Esophagus (tissue), 2 donors: Measurements from ENCODE around the gene VPS39. TPM values are rescaled to one million over a fixed set of nuclear protein-coding genes. Genes with fewer than 3 reads are reported as not detected.

ENCODE experiments used
- H3K27ac ChIP-seq, 2 donors: one replicate each; pipeline ENCODE4 v1.5.1; 2013; ENCODE audit warnings: low read depth in 2 of 2, mild to moderate bottlenecking in 2 of 2, inconsistent platforms in 1 of 2, low read length in 1 of 2, moderate library complexity in 1 of 2
- H3K27me3 ChIP-seq, 2 donors: one replicate each; pipeline ENCODE4 v1.6.1; 2013; ENCODE audit warnings: low read length in 2 of 2, control low read depth in 1 of 2, mild to moderate bottlenecking in 1 of 2; ENCODE audit not compliant: insufficient read depth in 2 of 2, control insufficient read depth in 1 of 2
- H3K36me3 ChIP-seq, 2 donors: one replicate each; pipeline ENCODE4 v1.6.1; 2013; ENCODE audit warnings: low read length in 1 of 2; ENCODE audit not compliant: control insufficient read depth in 2 of 2, insufficient read depth in 2 of 2
- H3K4me1 ChIP-seq, 2 donors: one replicate each; pipeline ENCODE4 v1.6.1; 2013; ENCODE audit warnings: low read length in 1 of 2; ENCODE audit not compliant: control insufficient read depth in 2 of 2, insufficient read depth in 2 of 2
- H3K4me3 ChIP-seq, 2 donors: one replicate each; pipeline ENCODE4 v1.5.1; 2013; ENCODE audit warnings: low read length in 2 of 2, mild to moderate bottlenecking in 2 of 2, low read depth in 1 of 2, moderate library complexity in 1 of 2
- H3K9me3 ChIP-seq, 2 donors: one replicate each; pipeline ENCODE4 v1.6.1; 2013; ENCODE audit warnings: mild to moderate bottlenecking in 2 of 2, low read depth in 1 of 2, low read length in 1 of 2, moderate library complexity in 1 of 2; ENCODE audit not compliant: control insufficient read depth in 2 of 2, insufficient read depth in 1 of 2
- WGBS, 2 donors: extraction: QIAGEN DNeasy Blood & Tissue Kit; methylation state at CpG; one replicate each; pipeline ENCODE4 v1.1.7; 2013; 5-methylcytosine and 5-hydroxymethylcytosine counted together
- polyA plus RNA-seq, 2 donors: library from polyadenylated mRNA; stranded (reverse); fragments of 200-250 nt; gene quantifications; one replicate each; pipeline ENCODE4 v1.2.3, GENCODE V29; 2013
- donor health status: healthy with polysubstance abuse.
- donor health status: Bipolar disorder and iron deficiency.

The VPS39 gene
- polyA plus RNA-seq, 2 donors, result 20.7 to 31.7 TPM

DNA sequence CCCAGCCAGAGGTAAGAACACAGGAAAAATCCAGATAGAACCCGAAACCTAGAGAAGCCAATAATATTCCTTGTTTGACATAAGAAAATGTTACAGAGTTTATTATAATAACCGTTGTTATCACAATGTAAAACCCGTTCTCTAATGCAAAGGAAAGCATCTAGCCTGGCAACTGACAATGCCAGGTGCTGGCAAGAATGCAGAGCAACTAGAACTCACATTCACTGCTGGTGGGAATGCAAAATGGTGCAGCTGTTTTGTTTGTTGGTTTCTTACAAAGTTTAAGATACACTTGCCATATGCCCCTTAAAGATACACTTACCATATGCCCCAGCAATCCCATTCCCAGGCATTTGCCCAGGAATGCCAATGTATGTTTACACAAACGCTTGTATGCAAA is 23.4 kb downstream of the VPS39 start:
- Histone ChIP-seq H3K36me3 (peaks cover 8 to 20% of the 10 kb centered on the region in 2 donors), H3K27me3 (no peaks in the 10 kb centered on the region), H3K4me1 (no peaks in the 10 kb centered on the region), H3K9me3 (no peaks in the 10 kb centered on the region), H3K27ac (no peak overlapping the region), H3K4me3 (no peak overlapping the region)
- WGBS, 2 donors, result 94% methylated on average over 4 of the region's 4 CpGs

DNA sequence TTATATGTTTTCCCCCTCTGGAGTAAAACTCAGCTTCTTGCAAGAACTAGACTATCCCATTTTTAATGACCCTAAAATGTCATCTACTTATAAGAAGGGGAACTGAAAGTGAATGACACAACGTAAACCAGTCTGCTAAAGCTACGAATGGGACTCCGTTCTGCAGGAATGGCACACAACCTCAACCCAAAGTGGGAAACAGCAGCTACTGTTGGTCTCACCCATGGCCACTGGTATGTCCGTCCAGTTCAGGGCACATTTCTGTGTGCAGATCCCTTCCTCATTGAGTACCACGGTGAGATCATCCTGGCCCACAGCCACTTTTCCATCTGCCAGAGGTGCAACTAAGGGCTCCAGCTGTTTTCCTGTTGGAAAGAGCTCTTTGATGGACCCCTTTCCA is 23.8 kb downstream of the VPS39 start:
- no peak overlapping the region for H3K27ac ChIP-seq
- no peak overlapping the region for H3K4me3 ChIP-seq
- H3K4me1 ChIP-seq, result no peaks in the 10 kb centered on the region
- H3K9me3 ChIP-seq, result no peaks in the 10 kb centered on the region
- H3K27me3 ChIP-seq, result no peaks in the 10 kb centered on the region
- WGBS, 2 donors, result 76% methylated on average over 5 of the region's 5 CpGs
- H3K36me3 ChIP-seq, result peaks cover 8 to 20% of the 10 kb centered on the region in 2 donors

DNA sequence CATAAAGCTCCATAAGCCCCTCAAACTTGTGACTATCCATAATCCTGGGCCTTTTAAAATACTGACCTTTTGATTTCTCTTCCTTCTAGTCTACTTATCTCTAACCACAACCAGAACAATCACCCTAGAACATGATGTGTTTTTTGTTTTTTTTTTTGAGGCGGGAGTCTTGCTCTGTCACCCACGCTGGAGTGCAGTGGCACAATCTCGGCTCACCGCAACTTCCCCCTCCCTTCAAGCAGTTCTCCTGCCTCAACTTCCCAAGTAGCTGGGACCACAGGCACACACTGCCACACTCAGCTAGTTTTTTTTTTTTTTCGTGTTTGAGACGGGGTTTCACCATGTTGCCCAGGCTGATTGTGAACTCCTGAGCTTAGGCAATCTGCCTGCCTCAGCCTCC is 25.1 kb downstream of the VPS39 start:
- Histone ChIP-seq H3K36me3 (peaks cover 12 to 20% of the 10 kb centered on the region in 2 donors), H3K4me1 (no peaks in the 10 kb centered on the region), H3K9me3 (no peaks in the 10 kb centered on the region), H3K27me3 (no peaks in the 10 kb centered on the region), H3K4me3 (no peak overlapping the region), H3K27ac (no peak overlapping the region)
- WGBS, 2 donors, result 90 to 96% methylated on average over 6 of the region's 6 CpGs

DNA sequence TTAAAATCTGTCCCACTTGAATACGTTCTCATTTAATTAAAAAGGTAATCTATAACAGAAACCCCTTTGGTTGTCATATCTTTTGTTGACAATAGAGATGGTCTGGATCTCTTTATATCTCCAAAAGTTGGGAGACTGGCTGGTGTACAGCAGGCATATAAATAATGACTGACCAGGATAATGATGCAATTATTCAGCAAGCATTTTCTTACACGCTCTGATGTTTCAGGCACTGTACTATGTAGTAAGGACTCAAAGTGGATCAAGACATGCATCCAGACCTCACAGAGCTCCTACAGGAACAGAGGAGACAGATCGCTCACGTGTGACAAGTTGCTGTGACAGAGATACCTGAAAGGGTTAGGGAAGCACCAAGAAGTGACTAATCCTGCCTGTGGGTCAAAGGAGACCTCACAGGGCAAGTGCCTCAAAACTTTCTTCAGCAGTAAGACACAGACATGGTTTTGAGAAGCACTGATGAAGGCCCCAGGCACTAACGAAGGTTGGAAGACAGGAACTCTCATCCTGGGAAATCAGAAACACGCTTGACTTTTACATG is 25.7 kb downstream of the VPS39 start:
- Histone ChIP-seq H3K27ac (no peak overlapping the region), H3K4me1 (no peaks in the 10 kb centered on the region), H3K9me3 (no peaks in the 10 kb centered on the region), H3K36me3 (peaks cover 12 to 18% of the 10 kb centered on the region in 2 donors), H3K4me3 (no peak overlapping the region), H3K27me3 (no peaks in the 10 kb centered on the region)
- WGBS, 2 donors, result 92 to 93% methylated on average over 6 of the region's 6 CpGs

DNA sequence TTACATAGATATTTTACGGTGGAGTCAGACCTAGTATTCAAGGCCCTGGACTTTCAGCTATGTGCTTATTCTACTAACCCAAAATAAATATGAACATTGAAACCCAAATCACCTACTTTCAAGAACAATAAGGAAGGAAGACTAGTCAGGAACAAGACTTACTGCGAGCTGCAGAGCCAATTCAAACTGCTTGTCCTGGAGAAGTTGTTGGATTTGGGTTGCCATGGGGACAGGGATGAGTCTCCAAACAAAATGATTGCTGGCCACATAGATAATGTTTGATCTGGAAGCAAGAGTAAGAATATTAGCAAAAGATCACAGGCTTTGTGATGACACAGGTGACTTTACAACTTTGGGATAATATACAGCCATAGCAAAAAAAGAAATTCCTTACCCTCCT is 30.0 kb downstream of the VPS39 start:
- Histone ChIP-seq H3K9me3 (no peaks in the 10 kb centered on the region), H3K36me3 (peaks cover 9 to 11% of the 10 kb centered on the region in 2 donors), H3K27me3 (no peaks in the 10 kb centered on the region), H3K4me3 (no peak overlapping the region), H3K27ac (no peak overlapping the region), H3K4me1 (no peaks in the 10 kb centered on the region)
- 73 to 81% methylated on average over 2 of the region's 2 CpGs for WGBS, 2 donors

DNA sequence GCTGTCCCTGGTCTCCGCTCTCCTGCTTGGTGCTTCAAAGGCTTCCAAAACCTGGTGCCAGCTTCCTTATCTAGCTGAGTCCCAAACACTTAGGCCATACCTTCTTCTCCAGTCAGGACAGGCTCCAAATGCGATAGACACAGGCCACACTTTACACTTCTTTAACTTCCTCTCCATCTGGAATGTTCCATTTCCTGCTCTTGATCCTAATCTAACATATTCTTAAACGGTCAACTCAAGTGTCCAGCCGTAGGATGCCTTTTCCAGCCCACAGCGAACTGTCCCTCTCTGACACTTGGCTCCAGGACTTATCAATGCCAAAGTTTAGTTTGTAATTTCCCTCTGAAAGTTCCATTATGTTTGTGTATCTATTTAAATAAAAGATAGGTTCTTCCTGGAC is 32.4 kb downstream of the VPS39 start:
- H3K27ac ChIP-seq, result no peak overlapping the region
- no peaks in the 10 kb centered on the region for H3K27me3 ChIP-seq
- 82 to 87% methylated on average over 5 of the region's 5 CpGs for WGBS, 2 donors
- peaks cover 19 to 20% of the 10 kb centered on the region in 2 donors for H3K36me3 ChIP-seq
- no peaks in the 10 kb centered on the region for H3K4me1 ChIP-seq
- H3K4me3 ChIP-seq, result no peak overlapping the region
- H3K9me3 ChIP-seq, result no peaks in the 10 kb centered on the region

DNA sequence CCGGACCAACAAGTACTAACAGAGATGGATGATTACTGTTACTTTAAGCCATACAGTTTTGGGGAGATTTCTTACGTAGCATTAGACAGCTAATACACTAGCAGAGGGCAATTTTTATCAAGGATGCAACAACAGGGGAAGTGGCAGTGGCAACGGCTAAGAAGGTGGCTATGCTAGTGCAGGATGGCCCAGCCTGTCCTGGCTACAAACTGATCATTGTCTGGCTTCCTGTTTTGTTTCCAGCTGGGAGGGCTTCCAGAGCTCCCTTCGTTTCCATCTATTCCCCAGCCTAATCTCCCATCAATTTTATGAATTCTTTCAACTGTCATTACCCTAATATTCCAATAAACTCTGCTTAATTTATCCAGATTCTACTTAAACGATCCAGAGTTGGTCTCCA is 35.6 kb downstream of the VPS39 start:
- Histone ChIP-seq H3K4me3 (no peak overlapping the region), H3K36me3 (peaks cover 18 to 27% of the 10 kb centered on the region in 2 donors), H3K9me3 (no peaks in the 10 kb centered on the region), H3K27ac (peak overlapping the region in 1 of 2 donors; percentile 21), H3K4me1 (no peaks in the 10 kb centered on the region), H3K27me3 (no peaks in the 10 kb centered on the region)
- 86 to 87% methylated on average over 5 of the region's 5 CpGs for WGBS, 2 donors

DNA sequence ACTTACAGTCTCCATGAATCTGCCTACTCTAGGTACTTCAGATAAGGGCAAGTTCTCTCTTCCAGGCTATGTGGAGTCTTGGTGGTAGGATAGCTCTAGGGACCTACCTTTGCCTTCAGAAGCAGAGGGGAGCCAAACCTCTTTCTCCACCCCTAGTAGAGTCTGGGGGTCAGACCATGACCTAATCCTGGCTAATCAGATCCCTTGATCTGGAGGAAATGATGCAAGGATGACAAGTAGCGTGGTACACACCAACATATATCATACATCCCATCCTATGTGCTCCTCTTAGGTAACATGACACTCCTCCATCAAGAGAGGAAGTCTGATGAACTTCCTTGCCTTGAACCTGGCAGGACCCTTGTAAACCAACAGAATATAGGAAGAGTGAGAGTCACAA is 36.3 kb downstream of the VPS39 start:
- Histone ChIP-seq H3K27me3 (no peaks in the 10 kb centered on the region), H3K4me3 (no peak overlapping the region), H3K27ac (no peak overlapping the region), H3K36me3 (peaks cover 22 to 31% of the 10 kb centered on the region in 2 donors), H3K4me1 (no peaks in the 10 kb centered on the region), H3K9me3 (no peaks in the 10 kb centered on the region)
- 79 to 93% methylated on average over 1 of the region's 1 CpG for WGBS, 2 donors

DNA sequence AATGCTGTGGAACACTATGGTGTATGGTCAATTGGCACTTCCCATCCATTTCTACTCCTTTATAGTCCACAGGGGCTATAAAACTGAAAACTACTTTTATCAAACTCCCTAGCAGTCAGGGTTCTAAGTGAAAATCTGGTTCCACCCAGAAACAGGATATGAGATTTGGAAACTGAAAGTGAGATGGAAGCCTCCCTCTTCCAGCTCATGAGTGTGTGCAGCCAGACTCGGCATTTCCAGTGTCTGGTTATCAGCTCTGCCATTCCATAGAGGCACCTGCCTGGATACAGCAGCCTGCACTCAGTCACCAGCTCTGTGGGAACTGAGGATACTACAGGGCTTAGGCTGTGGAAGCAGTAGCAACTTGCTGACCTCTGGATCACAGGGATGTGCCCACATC is 37.0 kb downstream of the VPS39 start:
- no peak overlapping the region for H3K4me3 ChIP-seq
- H3K36me3 ChIP-seq, result peaks cover 29 to 37% of the 10 kb centered on the region in 2 donors
- WGBS, 2 donors, result 58 to 70% methylated on average over 1 of the region's 1 CpG
- H3K27me3 ChIP-seq, result no peaks in the 10 kb centered on the region
- H3K9me3 ChIP-seq, result no peaks in the 10 kb centered on the region
- H3K27ac ChIP-seq, result peak overlapping the region in 1 of 2 donors; percentile 28
- H3K4me1 ChIP-seq, result no peaks in the 10 kb centered on the region

DNA sequence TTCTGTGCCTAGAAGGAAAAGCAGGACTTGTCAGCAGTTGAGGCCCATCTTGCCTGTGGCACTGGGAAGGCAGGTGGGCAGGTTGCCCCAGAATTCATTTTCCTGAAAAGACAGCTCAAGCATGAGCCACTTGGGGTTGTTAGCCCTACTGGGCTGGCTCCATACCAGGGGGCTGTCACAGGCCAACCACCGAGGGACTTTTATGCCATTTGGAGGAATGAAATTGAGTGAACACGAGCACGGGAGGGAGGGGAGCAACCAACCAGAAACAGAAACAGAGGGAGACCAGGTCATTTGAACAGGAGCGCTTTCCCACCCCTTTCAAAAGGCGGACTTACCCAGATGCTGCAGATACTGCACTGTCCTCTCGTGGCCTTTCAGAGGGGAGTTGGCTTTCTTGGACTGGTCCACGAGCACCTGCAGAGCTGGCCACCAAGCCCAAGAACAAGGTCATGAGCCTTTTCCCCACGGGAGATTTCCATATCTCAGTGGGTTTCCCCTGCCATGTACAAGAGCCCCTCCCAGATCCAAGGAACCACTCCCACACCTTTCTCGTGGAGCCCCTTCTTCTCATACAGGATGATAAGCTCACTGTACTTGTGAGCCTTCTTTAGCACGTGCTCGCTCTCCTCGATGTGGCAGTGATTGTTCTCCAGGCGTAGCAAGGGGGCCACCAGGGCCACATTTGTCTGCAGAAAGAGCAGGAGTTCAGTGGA is 41.7 kb downstream of the VPS39 start:
- 93 to 94% methylated on average over 13 of the region's 13 CpGs for WGBS, 2 donors
- Histone ChIP-seq H3K27me3 (no peaks in the 10 kb centered on the region), H3K4me3 (no peak overlapping the region), H3K4me1 (peaks cover 0 to 6% of the 10 kb centered on the region in 2 donors), H3K36me3 (peaks cover 44 to 53% of the 10 kb centered on the region in 2 donors), H3K27ac (no peak overlapping the region), H3K9me3 (no peaks in the 10 kb centered on the region)
